Breast epithelium (tissue), 3 donors: ENCODE measurements around the gene MAD1L1.
"Not testable (repeated sequence)": the region's sequence is repeated elsewhere in the genome, so short reads cannot be mapped to it uniquely, and the experiment has no call there.

Source experiments
- CTCF ChIP-seq, 3 donors: fragments of 450-650 bp; IDR thresholded peaks; one replicate each; pipeline ENCODE4 v1.5.1; 2016 to 2017; ENCODE audit warnings: antibody characterized with exemption in 3 of 3, mild to moderate bottlenecking in 3 of 3, moderate library complexity in 3 of 3
- POLR2A ChIP-seq: fragments of 450-650 bp; IDR thresholded peaks from one replicate; pipeline ENCODE4 v1.6.1; 2016; ENCODE audit warnings: antibody characterized with exemption, mild to moderate bottlenecking, moderate library complexity

GRCh38 chr7:1838911-1839531 lies 393.7 kb downstream of the MAD1L1 start:
- not testable (repeated sequence) for TF ChIP-seq POLR2A; CTCF (IDR thresholded peaks at IDR 0.05)
